GM19351 (cell line): Measurements from ENCODE around the gene C19orf73.
A peak's percentile ranks its signal among the peaks of the same experiment; 100 is the strongest.
"Not testable (repeated sequence)": the region's sequence is repeated elsewhere in the genome, so short reads cannot be mapped to it uniquely, and the experiment has no call there.

Source experiments
- ATAC-seq: cut with Tn5 transposase; IDR thresholded peaks from one replicate; pipeline ENCODE4 v1.9.1; 2021; ENCODE audit warnings: mild to moderate bottlenecking, moderate library complexity; ENCODE audit not compliant: unreplicated experiment

Gene C19orf73

DNA sequence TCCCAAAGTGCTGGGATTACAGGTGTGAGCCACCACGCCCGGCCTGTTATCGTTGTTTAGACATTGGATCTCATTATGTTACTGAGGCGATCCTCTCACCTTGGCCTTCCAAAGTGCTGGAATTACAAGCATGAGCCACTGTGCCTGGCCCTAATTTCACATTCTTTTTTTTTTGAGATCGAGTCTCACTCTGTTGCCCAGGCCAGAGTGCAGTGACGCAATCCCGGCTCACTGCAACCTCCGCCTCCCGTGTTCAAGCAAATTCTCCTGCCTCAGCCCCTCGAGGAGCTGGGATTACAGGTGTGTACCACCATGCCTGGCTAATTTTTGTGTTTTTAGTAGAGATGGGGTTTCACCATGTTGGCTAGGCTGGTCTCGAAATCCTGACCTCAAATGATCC is 4.3 kb upstream of the C19orf73 start:
- not testable (repeated sequence) for ATAC-seq

- not testable (repeated sequence) for ATAC-seq
Measured at GRCh38 chr19:49121841-49122240, 2.9 kb upstream of the C19orf73 start.

- ATAC-seq = no peak
Measured at GRCh38 chr19:49120868-49121267, 1.9 kb upstream of the C19orf73 start.

GRCh38 chr19:49120325-49120683 is 1.4 kb upstream of the C19orf73 start:
- no peak for ATAC-seq

DNA sequence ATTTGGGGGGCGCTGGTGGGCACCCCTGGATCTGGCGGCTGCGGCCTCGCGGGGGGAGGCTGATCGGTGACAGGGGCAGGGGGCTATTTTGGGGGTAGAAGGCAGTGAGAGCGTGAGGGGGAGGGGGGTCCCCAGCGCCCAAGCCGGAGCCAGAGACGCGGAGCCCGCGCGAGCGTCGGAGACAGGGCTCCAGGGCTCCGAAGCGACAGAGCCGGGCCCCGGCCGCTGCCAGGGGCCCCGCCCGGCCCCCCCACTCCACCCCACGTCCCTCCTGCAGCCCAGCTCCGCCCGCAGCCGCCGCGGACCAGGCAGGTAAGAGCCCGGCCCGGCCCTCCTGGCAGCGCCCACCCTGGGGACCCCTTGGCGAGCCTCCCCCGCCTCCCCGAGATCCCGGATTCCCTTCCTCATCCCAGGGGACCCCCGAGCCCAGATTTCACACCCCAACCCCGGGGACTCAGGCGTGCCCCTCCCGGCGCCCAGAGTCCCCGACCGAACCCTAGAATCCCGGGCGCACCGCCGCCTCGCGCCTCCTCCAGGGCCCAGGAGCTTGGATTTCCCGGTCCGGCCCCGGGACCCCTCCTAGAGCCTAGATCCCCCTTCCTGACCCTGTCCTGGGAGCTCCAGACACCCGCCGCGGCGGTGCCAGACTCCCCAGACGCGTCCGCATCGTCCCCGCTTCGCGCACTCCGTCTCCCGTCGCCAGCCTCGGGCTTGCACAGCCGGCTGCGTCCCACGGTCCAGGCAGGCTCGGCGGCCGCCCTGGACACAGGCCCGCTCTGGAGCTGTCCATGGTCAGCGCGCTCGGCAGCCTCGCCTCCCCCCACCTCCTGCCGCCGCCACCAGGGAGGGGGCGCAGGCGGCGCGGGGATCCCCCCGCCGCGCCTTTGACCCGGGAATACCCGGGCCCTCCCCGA is 725 bp upstream of the C19orf73 start, which contains the start of gene PPFIA3:
TSS of gene PPFIA3 (plus strand) at position 134 of the 914 bp plus-strand sequence. CDS start 8,330 bp downstream, outside the sequence.
- ATAC-seq = no peak

DNA sequence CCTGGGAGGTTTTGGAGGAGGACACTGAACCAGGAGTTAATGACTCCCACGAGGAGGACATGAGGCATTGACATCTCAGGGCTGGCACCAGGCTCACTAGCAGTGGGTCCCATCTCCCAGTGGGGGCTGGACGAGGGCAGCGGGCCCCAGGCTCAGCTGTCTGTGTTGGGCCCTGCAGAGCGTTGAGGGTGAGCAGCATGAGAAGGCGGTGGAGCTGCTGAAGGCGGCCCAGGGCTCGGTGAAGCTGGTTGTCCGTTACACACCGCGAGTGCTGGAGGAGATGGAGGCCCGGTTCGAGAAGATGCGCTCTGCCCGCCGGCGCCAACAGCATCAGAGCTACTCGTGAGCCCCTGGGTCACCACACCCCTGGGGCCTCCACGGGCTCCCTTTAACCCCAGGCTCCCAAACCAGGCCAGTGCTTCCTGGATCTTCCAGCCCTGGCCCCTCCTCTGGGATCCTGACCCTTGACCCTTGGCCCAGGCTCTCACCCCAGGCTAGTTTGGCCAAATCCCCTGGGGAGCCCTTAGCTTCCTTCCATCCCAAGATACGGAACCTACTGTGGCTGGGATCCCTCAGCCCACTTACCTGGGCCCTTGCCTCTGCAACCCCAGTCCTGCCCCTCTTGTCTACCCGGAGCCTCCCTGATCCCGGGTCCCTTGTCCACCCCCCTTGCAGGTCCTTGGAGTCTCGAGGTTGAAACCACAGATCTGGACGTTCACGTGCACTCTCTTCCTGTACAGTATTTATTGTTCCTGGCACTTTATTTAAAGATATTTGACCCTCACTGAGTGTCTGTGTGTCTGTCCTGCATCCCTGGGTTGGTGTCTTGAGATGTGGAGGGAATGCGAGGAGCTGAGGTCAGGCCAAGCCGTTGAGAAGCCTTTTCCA is 1.0 kb downstream of the C19orf73 start:
- ATAC-seq = no peak

- no peak for ATAC-seq
Measured at GRCh38 chr19:49116544-49116943, 2.4 kb downstream of the C19orf73 start.

- ATAC-seq = no peak
Measured at GRCh38 chr19:49114630-49115363, 4.1 kb downstream of the C19orf73 start.

- ATAC-seq = peak; percentile 62
Measured at GRCh38 chr19:49113762-49114629, 4.9 kb downstream of the C19orf73 start, which contains the start of gene LIN7B. LIN7B (plus strand) TSS chr19:49114370; CDS start chr19:49114405, 35 bp downstream.

DNA sequence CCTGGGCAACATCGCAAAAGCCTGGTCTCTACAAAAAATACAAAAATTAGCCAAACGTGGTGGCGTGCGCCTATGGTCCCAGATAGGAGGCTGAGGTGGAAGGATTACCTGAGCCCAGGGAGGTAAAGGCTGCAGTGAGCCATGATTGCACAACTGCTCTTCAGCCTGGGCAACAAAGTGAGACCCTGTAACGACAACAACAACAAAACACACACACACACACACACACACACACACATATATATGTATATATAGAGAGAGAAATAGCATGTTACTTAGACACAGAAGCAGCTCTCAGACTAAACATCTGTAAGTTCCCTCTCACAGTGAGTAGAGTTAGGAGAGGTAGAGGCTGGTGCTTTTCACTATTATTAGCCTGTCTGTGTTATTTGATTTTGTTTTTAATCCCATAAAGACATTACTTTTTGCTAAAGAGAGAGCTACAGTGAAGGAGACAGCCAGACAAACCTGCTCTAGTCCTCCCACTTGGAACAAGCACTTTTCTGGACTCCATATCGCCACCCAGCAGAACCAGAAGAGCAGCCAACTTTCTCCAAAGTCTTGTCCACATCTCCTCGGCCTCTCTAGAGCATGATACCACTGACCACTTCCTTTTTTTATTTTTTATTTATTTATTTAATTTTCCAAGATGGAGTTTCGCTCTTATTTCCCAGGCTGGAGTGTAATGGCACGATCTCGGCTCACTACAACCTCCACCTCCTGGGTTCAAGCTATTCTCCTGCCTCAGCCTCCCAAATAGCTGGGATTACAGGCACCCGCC is 7.5 kb downstream of the C19orf73 start:
- no peak for ATAC-seq

GRCh38 chr19:49110567-49110966 is 8.4 kb downstream of the C19orf73 start:
- no peak for ATAC-seq

DNA sequence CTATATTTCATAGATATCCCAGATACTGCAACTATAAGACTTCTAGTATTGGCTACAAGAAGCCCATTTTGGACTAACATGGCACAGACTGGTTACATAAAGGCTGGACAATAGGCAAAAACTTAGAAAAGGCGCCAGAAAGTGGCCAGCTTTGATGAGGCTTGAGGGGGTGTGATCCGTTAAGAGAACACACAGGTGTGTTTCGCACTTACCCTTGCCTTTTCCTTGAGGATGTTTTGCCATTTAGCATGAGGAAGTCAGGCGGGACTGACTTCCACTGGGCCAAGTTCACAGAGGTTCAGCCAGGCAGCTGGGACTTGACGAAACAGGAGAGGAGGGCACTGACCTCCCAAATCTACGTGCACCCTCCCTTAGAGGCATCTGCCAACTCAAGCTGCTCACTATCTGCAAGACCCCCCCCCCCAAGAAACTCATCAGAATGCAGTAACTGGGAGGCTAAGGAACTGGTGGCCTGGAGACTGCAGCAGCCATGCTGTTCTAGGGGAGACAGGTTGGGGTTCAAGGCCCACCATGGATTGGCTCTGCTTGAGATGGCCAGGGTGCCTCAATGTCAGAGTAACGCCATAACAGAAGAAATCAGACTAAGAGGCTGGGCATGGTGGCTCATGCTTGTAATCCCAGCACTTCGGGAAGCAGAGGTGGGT is 9.2 kb downstream of the C19orf73 start:
- no peak for ATAC-seq

DNA sequence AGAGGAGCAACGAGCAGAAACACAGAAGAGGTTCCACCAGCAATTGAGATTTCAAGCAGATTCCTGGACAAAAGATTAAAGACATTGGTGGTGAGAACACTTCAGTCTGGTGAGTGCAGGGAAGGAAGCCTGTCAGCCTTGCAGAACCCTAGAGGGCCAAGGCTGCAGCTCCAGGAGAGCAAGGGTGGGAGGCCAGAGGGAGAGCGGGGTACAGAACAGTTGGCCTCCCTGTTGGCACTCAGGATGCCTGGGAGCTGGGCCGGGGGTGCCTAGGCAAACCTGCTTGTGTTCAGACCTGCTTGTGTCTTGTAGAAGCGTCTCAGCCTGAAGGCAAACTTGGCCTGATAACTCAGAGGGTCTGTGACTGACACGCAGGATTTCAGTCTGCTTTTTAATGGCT is 9.9 kb downstream of the C19orf73 start:
- ATAC-seq = no peak

- ATAC-seq = no peak
Measured at GRCh38 chr19:49107625-49108459, 11.1 kb downstream of the C19orf73 start.

- no peak for ATAC-seq
Measured at GRCh38 chr19:49106648-49107135, 12.3 kb downstream of the C19orf73 start.

- ATAC-seq = no peak
Measured at GRCh38 chr19:49104229-49104864, 14.6 kb downstream of the C19orf73 start.
